ENCODE measurements around the gene BBOF1.
"Not testable (repeated sequence)": the region's sequence is repeated elsewhere in the genome, so short reads cannot be mapped to it uniquely, and the experiment has no call there.

The BBOF1 gene

GRCh38 chr14:74111395-74112216 is 92.5 kb downstream of the BBOF1 start:
- not testable (repeated sequence) for DNase-seq

Measured in right forelimb (tissue), 1 donor.